GM18951 (cell line): Measurements from ENCODE around the gene COL2A1.

ENCODE experiments used
- POLR2A ChIP-seq: IDR thresholded peaks from 4 replicates; pipeline ENCODE4 v1.6.1; 2011; ENCODE audit warnings: mild to moderate bottlenecking; ENCODE audit not compliant: insufficient read length, insufficient read depth; ENCODE audit errors: extremely low read depth
- in situ Hi-C: fragments of 300-500 bp; cut with MboI; formaldehyde crosslinking; loops from one replicate; pipeline ENCODE4 v1.12.0; 2022; ENCODE audit warnings: low sequenced_read_pairs, mixed read lengths, inconsistent platforms; ENCODE audit not compliant: unreplicated experiment

COL2A1 gene

DNA sequence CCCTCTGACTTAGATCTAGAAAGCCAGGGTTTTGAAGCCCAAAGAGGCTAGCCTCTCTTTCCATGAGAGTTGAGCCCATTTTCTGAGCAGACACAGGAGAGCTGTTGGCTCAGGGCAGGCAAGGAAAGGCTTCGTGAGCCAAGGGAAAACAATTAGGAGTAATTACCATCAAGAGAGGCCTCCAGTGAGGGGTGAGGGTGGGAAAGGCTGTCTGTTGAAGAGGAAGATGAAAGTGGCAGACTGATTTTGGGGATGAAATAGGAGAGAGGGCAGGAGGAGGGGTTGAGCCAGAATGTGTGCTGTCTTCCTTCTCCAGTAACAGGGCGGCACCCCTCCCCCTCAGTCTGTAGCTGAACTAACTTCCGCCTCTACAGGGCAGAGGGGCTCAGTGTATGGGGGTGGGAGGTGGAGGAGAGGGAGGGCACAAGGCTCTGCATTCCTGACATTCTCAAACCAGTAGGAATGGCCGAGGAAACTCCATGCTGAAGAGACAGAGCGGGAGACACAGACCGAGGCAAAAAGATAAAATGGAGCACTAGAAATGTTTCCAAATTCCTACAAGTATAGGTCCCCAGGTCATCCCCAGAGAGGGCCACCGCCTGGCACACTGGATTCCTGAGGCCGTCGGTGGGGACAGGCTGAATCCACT lies 33.1 kb upstream of the COL2A1 start:
- in situ Hi-C loops = no loop called here
- TF ChIP-seq POLR2A = no peak

DNA sequence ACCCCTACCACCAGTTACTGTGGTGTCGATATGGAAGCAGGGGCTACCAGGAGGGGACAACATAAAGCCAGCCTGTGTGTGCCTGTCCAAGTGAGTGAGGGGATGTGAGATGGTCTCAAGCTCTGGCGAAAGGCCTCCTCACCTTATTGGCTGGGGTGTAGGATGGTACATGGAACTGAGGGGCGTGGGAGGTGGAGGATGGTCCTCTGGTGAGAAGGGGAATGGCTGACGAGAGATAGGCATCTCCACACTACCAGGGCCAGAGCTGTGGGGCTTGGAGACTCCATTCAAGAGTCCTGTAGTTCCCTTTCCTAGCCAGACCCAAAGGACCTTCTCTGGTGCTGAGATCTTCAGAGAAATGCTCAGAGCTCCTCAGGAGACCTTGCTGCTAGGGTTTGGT lies 32.5 kb upstream of the COL2A1 start:
- in situ Hi-C loops = no loop called here
- TF ChIP-seq POLR2A = no peak

DNA sequence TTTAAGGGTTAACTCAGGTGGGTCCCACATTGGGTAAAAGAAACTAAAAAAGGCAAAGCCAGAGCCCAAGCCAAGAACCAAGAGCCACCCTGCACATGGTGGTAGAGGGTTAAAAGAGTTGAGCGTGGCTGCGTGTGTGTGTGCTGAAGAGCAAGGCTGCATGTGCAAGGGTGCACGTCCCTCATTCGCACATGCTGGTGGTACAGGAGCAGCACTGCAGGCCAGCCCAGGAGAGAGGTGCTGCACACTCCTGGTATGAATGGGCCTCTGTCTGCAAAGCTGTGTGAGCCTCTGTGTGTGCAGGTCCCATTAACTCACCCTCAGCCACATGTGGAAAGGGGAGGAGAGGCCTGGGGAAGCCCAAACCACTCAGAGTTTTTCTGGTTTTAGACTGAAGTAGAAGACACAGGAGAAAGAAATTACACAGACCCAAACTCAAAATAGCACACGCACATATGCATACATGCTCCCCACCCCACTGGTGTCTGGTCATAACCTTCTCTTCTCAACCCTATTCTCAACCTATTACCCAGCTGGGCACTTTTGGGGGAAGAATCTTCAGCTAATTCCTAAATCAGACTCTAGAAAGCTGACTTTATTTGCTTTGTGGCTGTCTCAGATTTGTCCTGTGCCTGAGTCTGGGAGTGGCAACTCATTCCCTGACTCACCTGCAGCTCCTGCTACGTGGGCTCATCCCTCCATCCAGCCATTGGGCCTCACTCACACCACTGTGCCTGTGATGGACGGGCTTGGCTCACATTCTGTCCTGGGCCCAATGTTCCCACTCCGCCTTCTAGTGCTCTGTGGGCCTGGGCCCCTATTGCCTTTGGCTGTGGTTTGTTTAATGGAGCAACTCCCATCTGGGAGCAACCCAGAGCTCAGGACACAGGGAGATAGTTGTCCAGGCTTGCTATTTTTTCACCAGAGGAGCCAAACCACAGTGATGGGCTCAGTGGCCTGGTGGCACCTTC lies 30.8 kb upstream of the COL2A1 start:
- no peak for TF ChIP-seq POLR2A
- in situ Hi-C loops = no loop called here

DNA sequence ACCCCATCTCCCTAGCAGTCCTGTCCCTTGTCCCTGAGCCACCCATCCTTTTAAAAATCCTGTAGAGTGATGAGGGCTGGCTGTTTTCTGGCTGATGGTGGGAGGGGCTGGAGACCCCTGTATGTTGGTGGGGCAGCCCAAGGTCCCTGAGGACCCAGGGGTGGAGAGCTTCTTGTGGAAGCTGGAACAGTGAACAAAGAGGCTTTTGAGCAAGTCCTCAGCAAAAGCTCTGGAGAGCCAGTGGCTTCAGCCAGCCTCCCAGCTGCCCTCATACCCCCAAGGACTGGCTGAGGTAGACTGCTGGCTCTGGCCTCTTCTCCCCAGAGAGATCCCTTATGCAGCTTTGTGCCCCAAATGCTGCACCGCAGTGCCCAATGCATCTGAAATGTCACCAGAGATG lies 29.2 kb upstream of the COL2A1 start:
- in situ Hi-C loops = no loop called here
- no peak for TF ChIP-seq POLR2A

DNA sequence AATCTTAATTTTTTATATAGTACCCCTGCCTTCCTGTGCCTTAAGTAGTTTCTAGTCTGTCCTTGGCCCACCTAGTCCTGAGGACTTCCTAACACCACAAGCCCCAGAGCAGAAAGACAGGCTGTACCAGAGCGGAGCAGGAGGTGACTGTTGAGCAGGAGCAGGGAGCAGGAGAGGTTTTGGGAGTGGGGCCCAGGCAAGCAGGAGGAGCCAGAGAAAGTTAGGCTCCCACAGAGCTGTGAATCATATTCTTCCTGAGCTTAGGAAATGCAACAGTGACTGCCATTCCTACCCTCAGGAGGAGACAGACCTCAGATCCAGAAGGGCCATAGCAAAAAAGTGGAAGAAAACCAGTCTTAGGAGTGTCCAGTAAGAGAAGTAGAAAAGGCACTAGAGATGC lies 28.3 kb upstream of the COL2A1 start:
- no peak for TF ChIP-seq POLR2A
- in situ Hi-C loops = no loop called here

DNA sequence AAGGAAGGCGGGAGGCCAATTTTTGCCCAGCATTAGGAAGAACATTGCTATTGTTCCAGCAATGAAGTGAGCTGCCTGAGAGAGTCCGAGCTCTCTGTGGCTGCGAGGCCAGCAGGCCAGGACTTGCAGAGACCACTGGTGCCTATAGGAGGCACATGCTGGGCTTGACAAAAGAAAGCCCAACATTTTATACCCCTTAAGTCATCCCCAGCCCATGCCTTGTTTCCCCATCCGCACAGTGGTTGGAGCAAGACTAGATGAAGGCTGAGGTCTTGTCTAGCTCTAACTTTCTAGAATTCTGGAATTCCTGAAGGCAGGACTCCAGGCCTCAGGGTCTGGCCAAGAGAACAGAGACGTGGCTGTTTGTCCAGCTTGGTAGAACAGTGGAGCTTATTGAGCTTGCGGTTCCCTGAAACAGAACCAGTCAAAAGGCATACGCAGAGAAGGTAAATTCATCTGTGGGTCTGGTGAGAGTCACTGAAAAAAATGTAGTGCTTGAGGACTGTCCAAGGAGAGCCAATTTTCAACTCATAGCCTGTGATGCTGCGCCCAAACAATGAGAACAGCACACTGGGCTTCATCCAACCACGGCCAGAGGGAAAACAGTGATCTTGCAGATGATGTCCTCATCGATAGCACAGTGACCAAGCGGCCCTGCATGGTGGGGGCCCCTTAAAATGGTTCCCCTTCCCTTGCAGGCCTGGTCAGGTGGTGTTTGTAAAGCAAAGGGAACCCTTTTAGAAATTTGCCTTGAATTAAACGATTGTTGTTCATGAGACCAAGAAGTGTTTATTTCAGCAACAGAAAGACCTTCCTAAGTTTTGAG lies 27.1 kb upstream of the COL2A1 start:
- in situ Hi-C loops = no loop called here

DNA sequence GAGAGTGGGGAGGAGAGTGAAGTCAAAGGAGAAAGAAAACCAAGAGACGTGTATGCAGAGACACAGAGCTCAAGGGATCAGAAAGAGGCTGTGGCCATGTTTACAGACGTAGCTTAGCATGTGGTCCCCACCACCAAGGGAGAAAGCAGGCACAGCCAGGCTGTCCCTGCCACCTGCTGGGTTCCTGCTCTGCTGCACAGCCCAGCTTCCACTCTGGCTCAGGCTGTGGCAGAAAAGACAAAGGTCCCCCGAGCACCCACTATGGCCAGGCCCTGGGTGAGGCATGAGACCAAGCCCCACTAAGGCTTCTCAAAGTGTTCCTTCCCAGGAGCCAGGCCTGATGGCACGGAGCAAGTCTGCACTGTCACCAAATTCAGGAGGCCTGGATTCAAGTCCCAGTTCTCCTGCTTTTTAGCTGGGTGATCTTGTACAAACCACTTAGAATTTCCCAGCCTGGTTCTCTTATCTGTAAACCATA lies 25.9 kb upstream of the COL2A1 start:
- in situ Hi-C loops = no loop called here
- TF ChIP-seq POLR2A = no peak

More for the DNA sequence above, 27.1 kb upstream of the COL2A1 start:
- no peak for TF ChIP-seq POLR2A

DNA sequence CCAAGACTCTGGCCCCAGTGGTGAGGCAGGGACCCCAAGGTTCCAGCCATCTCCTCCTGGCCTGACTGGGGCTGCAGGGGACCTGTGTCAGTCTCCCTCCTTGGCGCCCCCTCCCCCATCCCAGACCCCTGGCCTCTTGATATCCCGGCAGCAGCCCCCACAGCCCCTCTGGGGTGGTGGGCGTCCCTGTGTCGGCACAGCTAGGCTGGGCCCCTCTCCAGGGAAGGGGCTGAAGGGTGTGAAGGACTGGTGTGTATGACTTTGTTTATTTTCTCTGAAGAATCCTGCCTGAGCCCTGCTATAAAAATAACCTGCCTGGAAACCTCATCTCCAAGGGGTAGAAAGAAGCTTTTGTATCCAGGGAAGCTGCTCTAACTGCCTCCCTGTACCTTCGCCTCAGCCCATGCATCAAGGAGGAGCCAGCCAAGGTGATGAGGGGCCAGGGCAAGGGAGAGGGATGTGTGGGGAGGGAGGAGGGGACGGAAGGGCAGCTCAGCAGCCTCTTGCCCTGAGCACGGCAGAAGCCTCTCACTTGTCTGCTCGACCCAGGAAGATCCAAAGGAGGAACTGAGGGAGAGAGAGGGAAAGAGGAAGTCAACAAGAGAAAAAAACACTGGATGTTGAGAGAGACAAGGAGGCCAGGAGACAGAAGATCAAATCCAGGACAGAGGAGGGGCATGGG lies 25.4 kb upstream of the COL2A1 start:
- no peak for TF ChIP-seq POLR2A
- in situ Hi-C loops = no loop called here

DNA sequence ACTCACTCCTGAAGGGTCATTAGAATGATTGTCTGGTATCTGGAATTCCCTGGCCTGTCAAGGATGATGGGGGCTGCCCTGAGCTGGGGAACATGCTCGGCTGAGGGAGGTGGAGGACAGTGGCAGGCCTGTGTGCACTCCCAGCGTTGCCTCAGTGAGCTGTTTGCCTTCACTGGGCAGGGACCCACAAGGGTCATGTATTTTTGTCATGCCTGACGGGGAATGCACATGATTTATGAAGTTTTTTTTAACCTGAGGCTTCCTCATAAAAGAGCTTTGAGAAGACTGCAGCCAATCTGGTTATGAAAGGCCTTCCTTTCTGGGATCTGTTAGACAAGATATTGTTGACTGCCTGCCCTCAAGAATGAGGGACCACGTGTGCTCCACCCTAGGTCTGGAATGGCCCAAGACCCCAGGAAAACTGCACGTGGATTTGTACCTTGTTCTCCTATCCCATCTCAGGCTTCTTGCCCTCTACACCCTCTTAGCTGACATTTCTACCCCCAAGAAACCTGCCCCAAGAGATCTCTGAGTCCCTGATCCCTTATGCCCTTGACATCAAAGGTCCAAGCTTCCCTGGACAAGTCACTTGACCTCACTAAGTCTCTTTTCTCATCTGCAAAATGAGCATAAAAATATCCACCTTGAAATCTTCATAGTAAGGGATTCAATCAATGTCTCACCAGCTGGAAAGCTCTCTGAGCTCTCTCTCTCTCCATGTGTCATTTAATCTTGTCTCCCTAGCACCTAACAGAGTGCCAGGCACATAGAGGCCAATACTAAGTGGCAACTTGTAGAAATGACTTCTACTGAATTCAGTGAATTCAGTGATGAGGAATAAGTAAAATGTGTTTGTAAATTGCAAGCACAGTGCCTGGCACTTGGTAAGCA lies 24.5 kb upstream of the COL2A1 start:
- no peak for TF ChIP-seq POLR2A
- in situ Hi-C loops = no loop called here

DNA sequence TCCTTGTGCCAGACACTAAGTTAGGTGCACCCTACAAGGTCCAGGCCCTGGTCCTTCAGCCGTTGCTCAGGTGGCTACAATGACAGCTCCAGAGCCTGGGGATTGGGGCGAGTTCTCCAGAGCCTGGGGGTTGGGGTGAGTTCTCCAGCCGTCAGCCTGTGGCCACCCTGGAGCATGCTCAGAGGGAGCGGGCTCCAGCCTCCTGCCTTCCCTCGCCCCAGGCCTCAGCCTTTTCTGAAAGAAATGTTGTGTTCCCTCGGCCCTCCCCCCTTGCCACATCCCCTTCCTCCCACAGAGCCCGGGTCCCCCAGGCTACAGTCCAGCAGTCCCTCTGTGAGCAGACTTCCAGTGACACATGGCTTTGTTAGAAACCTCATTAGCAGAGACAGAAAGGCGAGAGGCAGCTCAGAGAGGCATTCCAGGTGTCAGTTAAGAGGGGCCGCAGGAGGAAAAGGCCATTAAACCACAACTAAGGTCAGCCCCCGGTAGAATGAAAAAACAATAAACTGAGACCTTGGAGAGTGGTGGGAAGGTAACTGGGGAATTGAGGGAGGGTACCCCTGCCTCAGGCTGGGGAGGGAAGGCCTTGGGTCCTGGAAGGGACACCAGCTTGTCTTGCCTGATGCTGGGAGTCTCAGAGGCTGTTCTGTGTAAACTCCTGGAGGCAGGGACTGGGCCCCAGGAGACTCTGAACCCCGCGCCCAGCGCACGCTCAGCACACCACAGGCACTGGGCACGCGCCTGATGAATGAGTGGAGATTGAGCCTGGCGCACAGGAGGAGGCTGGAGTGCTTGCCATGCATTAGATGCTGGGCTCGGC lies 23.1 kb upstream of the COL2A1 start:
- in situ Hi-C loops = no loop called here

DNA sequence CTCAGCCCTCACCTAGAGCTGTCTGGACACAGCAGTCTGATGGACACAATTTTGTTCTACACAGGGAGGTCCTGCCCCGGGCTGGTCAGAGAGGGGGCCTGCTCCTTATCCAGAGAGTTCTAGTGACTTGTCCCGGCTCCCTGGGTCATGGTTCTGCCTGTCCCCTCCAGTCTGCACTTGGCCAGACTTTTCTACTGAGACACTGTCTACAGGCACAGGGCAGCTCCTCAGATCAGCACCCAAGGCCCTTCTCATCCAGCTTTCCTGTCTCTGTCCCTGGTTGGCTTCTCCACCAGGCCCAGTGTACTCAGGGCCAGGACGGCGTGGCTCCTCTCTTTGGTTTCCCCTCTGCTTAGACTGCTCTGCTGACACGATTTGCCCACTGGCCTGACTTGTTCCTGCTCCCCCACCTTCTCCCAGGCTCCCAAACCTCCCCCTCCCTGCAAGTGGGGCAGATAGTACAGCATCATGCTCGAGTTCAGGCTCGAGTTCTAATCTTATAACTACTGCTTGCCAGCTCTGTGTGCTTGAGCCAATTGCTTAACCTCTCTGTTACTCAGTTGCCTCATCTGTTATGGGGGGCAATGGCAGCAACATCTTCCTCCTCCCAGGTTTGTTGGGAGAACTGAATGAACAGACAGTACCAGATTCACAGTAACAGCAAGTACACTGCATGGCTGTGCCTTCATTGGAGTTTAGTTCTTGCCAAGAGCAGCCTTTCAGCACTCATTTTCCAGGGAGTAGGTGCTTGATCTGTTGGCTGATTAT lies 22.0 kb upstream of the COL2A1 start:
- TF ChIP-seq POLR2A = no peak
- in situ Hi-C loops = no loop called here

More for the DNA sequence above, 23.1 kb upstream of the COL2A1 start:
- no peak for TF ChIP-seq POLR2A
